Measurements from ENCODE around the gene XPO6. TPM values are rescaled to one million over a fixed set of nuclear protein-coding genes. Genes with fewer than 3 reads are reported as not detected.

The XPO6 gene
- total RNA-seq, 1 experiment from 2014 or later, result 124 TPM

- Histone ChIP-seq H3K27ac (ENCODE audit: insufficient read length, low read depth, low read length) (no peak overlapping the region), H3K79me1 (ENCODE audit: insufficient read depth, low read depth, low read length, poor library complexity, severe bottlenecking) (peaks cover 3% of the 10 kb centered on the region), H2BK120ac (ENCODE audit: low read depth, low read length, poor library complexity, severe bottlenecking) (no peak overlapping the region), H2BK12ac (ENCODE audit: insufficient read length, low read depth, low read length) (no peak overlapping the region), H2AFZ (ENCODE audit: low read length) (no peak overlapping the region), H4K20me1 (ENCODE audit: control insufficient read depth, insufficient read depth, insufficient read length) (no peaks in the 10 kb centered on the region), H3K14ac (ENCODE audit: insufficient read depth, low read length) (no peak overlapping the region), H3K23me2 (ENCODE audit: insufficient read length, low read depth, low read length, poor library complexity, severe bottlenecking) (no peaks in the 10 kb centered on the region), H2BK15ac (ENCODE audit: low read depth, low read length) (no peak overlapping the region), H3K9ac (ENCODE audit: extremely low read depth, insufficient read length, low read length) (no peak overlapping the region), H4K8ac (replicated peaks; ENCODE audit: insufficient read length, low read depth, low read length) (no peak overlapping the region), H2BK20ac (ENCODE audit: low read depth, low read length, poor library complexity, severe bottlenecking) (no peak overlapping the region), H3K4me2 (ENCODE audit: insufficient read depth, insufficient read length, low read length) (no peak overlapping the region), H3K4me1 (ENCODE audit: insufficient read depth, low read length) (no peaks in the 10 kb centered on the region; the same call in 1 of the 2 replicates), H3K18ac (ENCODE audit: insufficient read length, low read depth, low read length) (no peak overlapping the region), H3K9me3 (ENCODE audit: control insufficient read depth, low read depth, low read length) (no peaks in the 10 kb centered on the region), H3K27me3 (ENCODE audit: insufficient read depth, low read length) (no peaks in the 10 kb centered on the region), H3K4ac (ENCODE audit: low read depth, low read length) (no peak overlapping the region), H2AK5ac (ENCODE audit: insufficient read length, low read length) (no peak overlapping the region), H3K23ac (ENCODE audit: insufficient read length, low read depth, low read length) (no peak overlapping the region), H2BK5ac (ENCODE audit: insufficient read length, low read length) (no peak overlapping the region), H3K56ac (ENCODE audit: insufficient read length, low read depth, low read length) (no peak overlapping the region), H4K91ac (ENCODE audit: insufficient read length, low read depth, low read length) (no peak overlapping the region), H3T11ph (ENCODE audit: low read length) (no peak overlapping the region), H3K79me2 (ENCODE audit: insufficient read depth, low read length) (peaks cover 14% of the 10 kb centered on the region; the same call in 1 of the 2 replicates), H4K5ac (ENCODE audit: insufficient read length, low read depth, low read length) (no peak overlapping the region)
- Mint-ChIP-seq H3K27me3 (ENCODE audit: low read depth) (no peaks in the 10 kb centered on the region; the same call in 1 of the 2 replicates), H3K4me3 (no peak overlapping the region), H3K9me3 (peaks cover 0 to 5% of the 10 kb centered on the region in 2 experiments; a peak in 3 of 5 replicates), H3K4me1 (peaks cover 16 to 23% of the 10 kb centered on the region in 2 experiments), H3K36me3 (ENCODE audit: insufficient read depth in 1 of 3, low read depth in 3 of 3) (peaks cover 10 to 36% (median 21%) of the 10 kb centered on the region in 3 experiments), H3K27ac (peak overlapping the region in 2 of 3 experiments; percentile 64 to 91; a peak in 2 of 7 replicates)
- TF ChIP-seq, protein P1, sequence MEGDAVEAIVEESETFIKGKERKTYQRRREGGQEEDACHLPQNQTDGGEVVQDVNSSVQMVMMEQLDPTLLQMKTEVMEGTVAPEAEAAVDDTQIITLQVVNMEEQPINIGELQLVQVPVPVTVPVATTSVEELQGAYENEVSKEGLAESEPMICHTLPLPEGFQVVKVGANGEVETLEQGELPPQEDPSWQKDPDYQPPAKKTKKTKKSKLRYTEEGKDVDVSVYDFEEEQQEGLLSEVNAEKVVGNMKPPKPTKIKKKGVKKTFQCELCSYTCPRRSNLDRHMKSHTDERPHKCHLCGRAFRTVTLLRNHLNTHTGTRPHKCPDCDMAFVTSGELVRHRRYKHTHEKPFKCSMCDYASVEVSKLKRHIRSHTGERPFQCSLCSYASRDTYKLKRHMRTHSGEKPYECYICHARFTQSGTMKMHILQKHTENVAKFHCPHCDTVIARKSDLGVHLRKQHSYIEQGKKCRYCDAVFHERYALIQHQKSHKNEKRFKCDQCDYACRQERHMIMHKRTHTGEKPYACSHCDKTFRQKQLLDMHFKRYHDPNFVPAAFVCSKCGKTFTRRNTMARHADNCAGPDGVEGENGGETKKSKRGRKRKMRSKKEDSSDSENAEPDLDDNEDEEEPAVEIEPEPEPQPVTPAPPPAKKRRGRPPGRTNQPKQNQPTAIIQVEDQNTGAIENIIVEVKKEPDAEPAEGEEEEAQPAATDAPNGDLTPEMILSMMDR (conservative IDR thresholded peaks at IDR 0.05), result no peak
- no peak for DNase-seq
- no CpG with 5 or more reads among the region's 7 CpGs for WGBS (ENCODE audit: extremely low coverage, insufficient read length, low lambda C conversion rate)
Measured at GRCh38 chr16:28182183-28182582, 29.6 kb downstream of the XPO6 start.

Data from H9 (cell line).